Mucosa of stomach (tissue), 1 donor: Measurements from ENCODE around the gene USP38.
"Not testable (repeated sequence)": the region's sequence is repeated elsewhere in the genome, so short reads cannot be mapped to it uniquely, and the experiment has no call there.

Experiments
- H3K27me3 ChIP-seq: one replicate; pipeline ENCODE4 v1.7.0; 2013; ENCODE audit warnings: mild to moderate bottlenecking, low read length; ENCODE audit not compliant: control insufficient read depth, insufficient read depth
- H3K36me3 ChIP-seq: one replicate; pipeline ENCODE4 v1.7.0; 2013; ENCODE audit warnings: low read length; ENCODE audit not compliant: control insufficient read depth, insufficient read depth
- H3K4me1 ChIP-seq: one replicate; pipeline ENCODE4 v1.7.0; 2013; ENCODE audit warnings: mild to moderate bottlenecking, low read length; ENCODE audit not compliant: control insufficient read depth, insufficient read depth
- H3K4me3 ChIP-seq: one replicate; pipeline ENCODE4 v1.7.0; 2013; ENCODE audit warnings: low read length
- H3K9ac ChIP-seq: one replicate; pipeline ENCODE4 v1.7.0; 2013; ENCODE audit warnings: mild to moderate bottlenecking, low read length, moderate library complexity
- H3K9me3 ChIP-seq: one replicate; pipeline ENCODE4 v1.7.0; 2013; ENCODE audit warnings: mild to moderate bottlenecking, low read length, moderate library complexity; ENCODE audit not compliant: control insufficient read depth
- donor health status: Pancreatic carcinoma.

USP38 gene

DNA sequence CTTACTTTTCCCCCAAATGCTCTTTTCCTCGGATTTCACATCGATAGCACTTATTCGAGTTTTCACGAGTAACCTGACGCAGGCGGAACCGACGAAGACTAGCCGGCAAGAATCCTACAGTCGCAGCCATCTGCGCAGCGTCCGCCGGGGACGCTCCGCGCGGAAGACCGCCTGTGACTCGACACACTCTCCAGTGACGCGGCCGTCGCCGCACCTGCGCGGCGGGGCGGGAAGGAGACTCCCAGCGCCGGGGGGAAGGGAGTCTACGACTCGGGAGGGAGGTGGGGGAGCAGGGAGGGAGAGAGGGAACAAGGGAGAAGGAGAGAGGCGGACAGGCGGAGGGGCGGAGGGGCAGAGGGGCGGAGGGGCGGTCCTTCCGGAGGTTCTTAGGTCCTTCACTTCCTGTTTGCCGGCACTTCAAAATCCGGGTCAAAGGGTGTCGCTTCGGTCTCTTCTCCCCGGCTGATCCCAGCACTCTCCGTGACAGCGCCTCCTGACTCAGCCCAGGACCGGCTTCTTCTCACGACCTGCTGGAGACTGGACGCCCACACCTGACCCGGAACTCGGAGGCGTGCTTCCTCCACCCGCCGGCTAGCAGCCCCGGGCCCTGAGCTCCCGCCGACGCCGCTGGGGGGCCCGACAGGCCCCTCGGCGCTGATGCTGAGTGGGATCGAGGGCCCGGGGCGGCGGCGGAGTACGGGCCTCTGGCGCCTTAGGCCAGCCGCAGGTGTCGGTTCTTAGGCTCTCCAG lies at the start of gene USP38:
TSS of gene USP38 (plus strand) at position 415 of the 750 bp plus-strand sequence. CDS start 534 bp downstream, outside the sequence.
- Histone ChIP-seq H3K9me3 (no peaks in the 10 kb centered on the region), H3K4me1 (peaks cover 15% of the 10 kb centered on the region), H3K36me3 (no peaks in the 10 kb centered on the region), H3K27me3 (no peaks in the 10 kb centered on the region), H3K9ac (peak within 1 kb of the TSS; percentile 94), H3K4me3 (peak within 1 kb of the TSS; percentile 65)

DNA sequence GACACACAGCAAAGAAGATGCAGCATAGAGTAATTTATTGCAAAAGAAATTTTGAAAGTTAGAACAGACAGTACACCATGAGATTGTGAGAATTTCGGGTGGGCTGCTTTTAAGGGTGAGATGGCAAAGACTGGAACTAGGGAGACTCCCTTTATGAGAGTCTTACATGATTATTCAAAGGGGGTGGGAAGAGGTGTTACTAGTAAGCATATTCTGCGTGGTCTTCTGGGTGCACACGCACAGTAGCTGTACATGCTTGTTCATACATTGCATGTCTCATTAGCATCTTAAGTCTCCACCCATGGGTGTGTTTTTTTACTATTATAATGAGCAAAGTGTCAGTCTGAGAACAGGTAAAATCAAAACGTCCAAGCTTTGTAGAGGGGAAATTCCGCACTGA lies 49.4 kb upstream of the USP38 start:
- Histone ChIP-seq H3K4me1 (no peaks in the 10 kb centered on the region), H3K36me3 (no peaks in the 10 kb centered on the region), H3K9me3 (no peaks in the 10 kb centered on the region), H3K27me3 (no peaks in the 10 kb centered on the region), H3K9ac (no peak overlapping the region), H3K4me3 (no peak overlapping the region)

- Histone ChIP-seq H3K27me3 (no peaks in the 10 kb centered on the region), H3K9ac (no peak overlapping the region), H3K36me3 (no peaks in the 10 kb centered on the region), H3K4me3 (no peak overlapping the region), H3K9me3 (no peaks in the 10 kb centered on the region), H3K4me1 (no peaks in the 10 kb centered on the region)
These were observed 44.0 kb upstream of the USP38 start for GRCh38 chr4:143140696-143141095.

DNA sequence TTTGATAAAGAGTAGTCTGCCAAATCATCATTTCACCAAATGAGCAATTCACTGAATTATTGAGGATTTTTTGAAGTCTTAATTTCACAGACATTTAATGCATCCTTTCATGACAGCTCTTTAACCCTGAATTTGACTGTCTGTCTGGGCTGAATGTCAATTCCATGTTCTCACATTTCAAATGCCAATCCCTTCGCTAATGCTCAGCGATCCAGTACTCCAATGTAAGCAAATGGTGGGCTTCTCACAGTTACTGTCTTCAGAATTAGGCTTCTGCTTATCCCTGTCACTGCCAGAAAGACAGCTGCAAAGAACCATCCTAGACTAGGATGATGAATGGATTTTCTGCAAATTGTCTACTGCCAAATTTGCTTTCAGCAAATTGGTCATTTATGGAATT lies 36.2 kb upstream of the USP38 start:
- H3K9ac ChIP-seq: no peak overlapping the region
- H3K4me3 ChIP-seq: no peak overlapping the region
- no peaks in the 10 kb centered on the region for H3K9me3 ChIP-seq
- H3K36me3 ChIP-seq: no peaks in the 10 kb centered on the region
- no peaks in the 10 kb centered on the region for H3K27me3 ChIP-seq
- H3K4me1 ChIP-seq: no peaks in the 10 kb centered on the region

DNA sequence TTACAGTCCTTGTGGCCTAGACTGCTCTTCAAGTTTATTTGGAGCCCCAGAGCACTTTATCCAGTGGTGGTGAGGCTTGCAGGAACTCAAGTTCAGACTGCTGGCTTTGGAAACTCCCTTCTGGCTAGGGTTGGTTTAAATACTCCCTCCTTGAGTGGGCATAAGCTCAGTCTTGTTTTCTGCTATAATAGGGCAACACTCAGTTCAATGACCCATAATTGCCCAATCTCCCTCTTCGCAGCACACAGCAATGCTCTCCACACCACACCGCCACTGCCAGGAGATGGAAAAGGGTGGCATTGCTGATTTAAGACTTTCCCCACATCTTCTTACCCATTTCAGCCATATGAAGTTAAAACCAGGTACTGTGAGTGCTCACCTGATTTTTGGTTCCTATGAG lies 27.9 kb upstream of the USP38 start:
- no peak overlapping the region for H3K9ac ChIP-seq
- H3K4me1 ChIP-seq: no peaks in the 10 kb centered on the region
- no peaks in the 10 kb centered on the region for H3K27me3 ChIP-seq
- H3K36me3 ChIP-seq: no peaks in the 10 kb centered on the region
- H3K9me3 ChIP-seq: no peaks in the 10 kb centered on the region
- no peak overlapping the region for H3K4me3 ChIP-seq

DNA sequence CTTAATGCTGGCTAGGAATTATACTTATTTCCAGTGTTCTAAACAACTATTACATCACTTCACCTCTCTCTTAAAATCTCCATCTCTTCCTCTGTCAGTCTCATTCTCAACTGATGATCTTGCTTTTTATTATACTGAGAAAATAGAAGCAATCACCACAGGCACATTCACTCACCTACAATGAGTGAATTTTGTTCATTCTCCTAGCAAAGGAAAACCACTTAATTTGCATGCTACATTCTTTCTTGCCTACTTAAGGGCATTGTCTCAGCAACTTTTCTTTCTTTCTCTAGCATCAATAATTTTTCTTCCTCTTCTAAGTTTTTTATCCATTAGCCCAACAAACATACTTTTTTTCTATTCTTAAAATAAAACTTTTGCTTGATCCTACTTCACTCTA lies 21.1 kb upstream of the USP38 start:
- no peaks in the 10 kb centered on the region for H3K9me3 ChIP-seq
- H3K36me3 ChIP-seq: no peaks in the 10 kb centered on the region
- no peak overlapping the region for H3K4me3 ChIP-seq
- no peaks in the 10 kb centered on the region for H3K27me3 ChIP-seq
- no peak overlapping the region for H3K9ac ChIP-seq
- H3K4me1 ChIP-seq: no peaks in the 10 kb centered on the region

DNA sequence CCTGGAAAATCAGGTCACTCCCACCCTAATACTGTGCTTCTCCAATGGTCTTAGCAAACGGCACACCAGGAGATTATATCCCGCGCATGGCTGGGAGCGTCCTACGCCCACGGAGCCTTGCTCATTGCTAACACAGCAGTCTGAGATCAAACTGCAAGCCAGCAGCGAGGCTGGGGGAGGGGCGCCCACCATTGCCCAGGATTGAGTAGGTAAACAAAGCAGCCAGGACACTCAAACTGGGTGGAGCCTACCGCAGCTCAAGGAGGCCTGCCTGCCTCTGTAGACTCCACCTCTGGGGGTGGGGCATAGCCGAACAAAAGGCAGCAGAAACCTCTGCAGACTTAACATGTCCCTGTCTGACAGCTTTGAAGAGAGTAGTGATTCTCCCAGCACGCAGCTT lies 18.0 kb upstream of the USP38 start:
- not testable (repeated sequence) for H3K4me3 ChIP-seq, H3K27me3 ChIP-seq, H3K9ac ChIP-seq, H3K9me3 ChIP-seq, H3K4me1 ChIP-seq, H3K36me3 ChIP-seq

GRCh38 chr4:143178923-143179322 lies 5.8 kb upstream of the USP38 start:
- no peaks in the 10 kb centered on the region for H3K36me3 ChIP-seq
- H3K4me1 ChIP-seq: peaks cover 8% of the 10 kb centered on the region
- no peaks in the 10 kb centered on the region for H3K9me3 ChIP-seq
- H3K27me3 ChIP-seq: no peaks in the 10 kb centered on the region
- no peak overlapping the region for H3K9ac ChIP-seq
- H3K4me3 ChIP-seq: no peak overlapping the region

DNA sequence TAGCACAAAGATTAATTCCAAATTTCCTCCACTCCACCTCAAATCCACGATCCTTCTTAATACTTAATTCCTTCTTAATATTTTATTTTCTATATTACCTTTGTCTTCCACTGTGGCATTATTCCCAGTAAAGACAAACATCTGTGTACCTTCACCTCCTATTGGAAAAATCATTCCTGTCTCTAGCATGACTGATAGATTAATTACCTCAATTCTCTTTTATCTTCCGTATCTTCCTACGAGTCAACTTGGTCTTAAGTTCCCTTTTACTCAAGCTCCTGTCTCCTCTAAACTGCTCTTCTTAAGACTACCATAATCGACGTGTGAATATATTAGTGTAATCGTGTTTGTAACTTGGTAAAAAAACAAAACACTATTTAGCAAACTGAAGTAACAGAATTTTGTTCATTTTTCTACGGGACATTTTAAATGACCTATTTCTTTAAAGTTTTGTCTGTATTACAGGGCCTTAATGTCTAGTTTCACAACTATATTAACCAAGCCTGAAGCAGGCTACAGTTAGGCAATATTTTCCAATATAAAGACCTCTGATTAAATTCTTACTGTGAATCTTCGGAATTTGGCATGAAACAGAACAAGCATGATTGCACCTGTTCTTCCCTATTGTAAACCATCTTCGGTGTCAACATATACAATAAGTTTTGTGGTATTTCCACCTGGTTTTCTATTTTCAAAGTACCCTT lies 1.1 kb upstream of the USP38 start:
- H3K9ac ChIP-seq: peak overlapping the region; percentile 94
- peak overlapping the region; percentile 42 for H3K4me3 ChIP-seq
- no peaks in the 10 kb centered on the region for H3K9me3 ChIP-seq
- no peaks in the 10 kb centered on the region for H3K27me3 ChIP-seq
- no peaks in the 10 kb centered on the region for H3K36me3 ChIP-seq
- H3K4me1 ChIP-seq: peaks cover 13% of the 10 kb centered on the region

DNA sequence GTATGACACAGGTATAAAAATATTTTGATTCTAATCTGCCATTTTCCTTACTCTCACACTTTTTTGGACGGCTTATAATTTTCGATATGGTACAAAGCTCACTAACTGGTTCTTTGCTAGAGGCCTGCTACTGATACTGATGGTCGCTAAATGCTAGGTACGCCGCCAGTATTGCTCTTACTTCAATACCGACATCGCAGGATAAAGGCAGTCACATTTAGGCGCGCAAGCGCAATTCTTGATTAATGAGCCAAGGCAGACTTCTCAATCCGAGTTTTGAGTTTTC lies 557 bp upstream of the USP38 start:
- H3K4me1 ChIP-seq: peaks cover 15% of the 10 kb centered on the region
- peak overlapping the region; percentile 94 for H3K9ac ChIP-seq
- H3K9me3 ChIP-seq: no peaks in the 10 kb centered on the region
- H3K36me3 ChIP-seq: no peaks in the 10 kb centered on the region
- H3K4me3 ChIP-seq: peak overlapping the region; percentile 42
- no peaks in the 10 kb centered on the region for H3K27me3 ChIP-seq

GRCh38 chr4:143185253-143186107 lies 763 bp downstream of the USP38 start:
- Histone ChIP-seq H3K36me3 (no peaks in the 10 kb centered on the region), H3K27me3 (no peaks in the 10 kb centered on the region), H3K4me3 (peak overlapping the region; percentile 65), H3K9ac (peak overlapping the region; percentile 94), H3K4me1 (peaks cover 15% of the 10 kb centered on the region), H3K9me3 (no peaks in the 10 kb centered on the region)

- H3K4me3 ChIP-seq: peak overlapping the region; percentile 65
- no peaks in the 10 kb centered on the region for H3K9me3 ChIP-seq
- H3K4me1 ChIP-seq: peaks cover 15% of the 10 kb centered on the region
- H3K9ac ChIP-seq: peak overlapping the region; percentile 94
- no peaks in the 10 kb centered on the region for H3K36me3 ChIP-seq
- no peaks in the 10 kb centered on the region for H3K27me3 ChIP-seq
These were observed 1.5 kb downstream of the USP38 start for GRCh38 chr4:143186212-143186611.
